GM18526 (cell line): ENCODE data around the gene TRIM52.
A peak's percentile ranks its signal among the peaks of the same experiment; 100 is the strongest.

Source experiments
- POLR2A ChIP-seq: IDR thresholded peaks from 3 replicates; pipeline ENCODE4 v1.6.1; 2011; ENCODE audit not compliant: insufficient read length; ENCODE audit errors: extremely low read depth

The TRIM52 gene

DNA sequence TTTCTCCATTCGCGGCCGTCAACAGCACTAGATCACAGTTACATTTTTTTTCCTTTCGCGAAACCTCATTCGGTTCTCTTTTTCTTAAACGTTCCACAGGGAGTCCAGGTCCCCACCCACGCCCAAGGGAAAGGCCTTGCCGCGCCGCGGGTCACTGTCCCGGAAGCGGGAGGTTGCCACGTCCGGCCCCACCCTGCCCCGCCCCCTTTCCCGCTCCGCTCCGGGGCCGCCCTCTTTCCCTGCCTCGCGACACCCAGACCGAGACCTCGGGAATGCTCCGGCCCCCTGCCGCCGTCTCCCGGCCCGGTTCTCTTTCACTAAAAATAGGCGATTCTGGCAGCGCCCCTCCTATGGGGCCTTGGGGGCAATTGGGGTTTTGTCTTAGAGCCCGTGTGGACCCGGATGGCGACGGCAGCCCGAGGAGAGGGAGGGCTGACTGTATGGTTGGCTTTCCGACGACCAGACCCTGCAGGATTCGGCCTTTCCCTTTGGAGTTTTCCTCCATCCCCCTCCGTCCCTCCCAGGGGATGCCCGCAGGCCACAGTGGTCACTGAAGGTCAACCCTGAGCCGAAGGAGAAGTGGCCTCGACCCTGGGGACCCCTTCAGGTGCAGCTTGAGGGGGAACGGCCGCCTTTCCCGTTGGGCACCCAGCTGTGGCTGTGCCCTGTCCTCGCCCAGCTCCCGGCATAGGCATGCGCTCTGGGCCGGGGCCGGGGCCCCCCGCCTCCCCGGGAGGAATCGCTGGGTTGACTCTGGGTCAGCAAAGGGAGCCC is 14.5 kb downstream of the TRIM52 start:
- TF ChIP-seq POLR2A: peak; percentile 77

DNA sequence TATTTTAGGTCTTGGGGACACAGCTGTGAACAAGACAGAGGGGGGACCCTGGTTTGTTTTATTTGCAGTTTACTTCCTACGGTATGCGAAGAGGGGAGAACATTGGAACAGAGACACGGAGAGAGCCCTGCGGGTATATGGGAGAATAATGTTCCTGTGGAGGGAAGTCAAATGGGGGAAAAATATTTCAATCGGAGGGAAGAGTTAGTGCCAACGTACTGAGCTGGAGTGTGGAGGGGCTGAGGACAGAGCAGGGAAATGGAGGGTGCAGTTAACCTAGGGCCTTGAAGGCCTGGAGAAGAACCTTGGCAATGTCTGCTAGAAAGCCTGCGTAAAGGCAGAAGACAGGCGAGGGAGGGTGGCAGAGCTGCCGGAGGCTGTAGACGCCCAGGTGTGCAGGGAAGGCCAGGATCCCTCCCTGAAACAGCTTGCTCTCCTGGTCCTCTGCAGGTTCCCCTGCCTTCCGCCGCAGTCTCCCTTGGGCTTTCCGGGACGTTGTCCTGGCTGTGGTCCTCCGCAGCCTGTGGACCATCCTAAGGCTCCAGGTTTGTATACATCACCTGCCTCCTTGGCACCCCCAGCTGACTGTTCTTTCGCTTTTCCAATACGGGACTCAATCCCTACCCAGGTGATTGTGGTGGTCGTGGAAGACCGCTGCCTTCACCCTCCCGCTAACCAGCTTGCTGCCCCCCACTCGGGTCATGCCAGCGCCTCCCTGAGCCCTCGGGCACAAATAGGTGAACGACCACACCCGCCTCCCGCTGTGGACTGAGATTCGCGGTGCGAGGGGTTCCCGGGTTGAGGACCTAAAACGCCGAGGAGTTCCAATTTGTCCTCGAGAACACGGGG is 15.3 kb downstream of the TRIM52 start:
- TF ChIP-seq POLR2A: no peak

GRCh38 chr5:181243564-181244343 is 17.2 kb downstream of the TRIM52 start, which contains the start of gene RACK1:
Gene RACK1, minus strand, starts transcription at chr5:181243906. Its CDS starts 106 bp downstream, at chr5:181243800.
- TF ChIP-seq POLR2A: peak; percentile 98

- no peak for TF ChIP-seq POLR2A
Measured at GRCh38 chr5:181243018-181243563, 17.9 kb downstream of the TRIM52 start.

GRCh38 chr5:181242031-181242451 is 18.9 kb downstream of the TRIM52 start:
- TF ChIP-seq POLR2A: no peak

DNA sequence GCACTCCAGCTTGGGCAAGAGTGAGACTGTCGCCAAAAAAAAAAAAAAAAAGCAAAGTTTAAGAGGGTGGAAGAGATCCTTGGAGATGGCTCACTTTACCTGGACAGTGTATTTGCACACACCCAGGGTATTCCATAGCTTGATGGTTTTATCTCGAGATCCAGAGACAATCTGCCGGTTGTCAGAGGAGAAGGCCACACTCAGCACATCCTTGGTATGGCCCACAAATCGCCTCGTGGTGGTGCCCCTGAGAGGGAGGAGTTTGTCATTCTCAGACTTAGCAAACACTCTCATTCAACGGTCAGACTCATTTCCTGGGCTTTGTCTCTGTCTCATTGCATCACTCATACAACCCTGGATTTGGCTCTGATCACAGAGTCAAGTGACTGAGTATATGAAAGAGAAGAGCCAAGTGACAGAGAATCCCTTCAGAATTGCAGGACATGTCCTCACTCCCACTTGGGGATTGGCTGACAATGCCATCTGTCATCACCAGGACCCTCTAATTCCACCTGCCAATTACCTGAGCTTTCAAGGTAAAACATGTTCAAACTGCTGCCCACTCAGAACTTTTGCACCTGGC is 19.5 kb downstream of the TRIM52 start:
- no peak for TF ChIP-seq POLR2A

DNA sequence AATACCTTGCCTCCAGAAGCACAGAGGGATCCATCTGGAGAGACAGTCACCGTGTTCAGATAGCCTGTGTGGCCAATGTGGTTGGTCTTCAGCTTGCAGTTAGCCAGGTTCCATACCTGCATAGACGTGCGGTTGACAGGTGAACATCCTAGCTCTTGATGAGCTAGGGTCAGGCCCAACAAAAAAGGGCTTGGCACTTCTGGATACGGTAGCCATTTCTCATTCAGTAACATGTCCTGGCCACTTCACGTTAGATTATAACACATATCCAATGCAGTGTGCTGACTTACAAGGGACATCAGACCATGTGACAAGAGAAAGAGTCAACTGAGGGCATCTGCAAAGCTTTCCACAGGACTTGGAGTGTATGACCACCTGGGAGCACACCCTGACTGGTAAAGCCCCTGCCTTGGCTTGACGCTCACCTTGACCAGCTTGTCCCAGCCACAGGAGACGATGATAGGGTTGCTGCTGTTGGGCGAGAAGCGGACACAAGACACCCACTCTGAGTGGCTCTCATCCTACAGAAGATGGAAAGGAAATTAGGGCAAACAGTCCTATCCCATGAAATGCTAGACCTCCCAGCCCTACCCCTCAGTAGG is 21.8 kb downstream of the TRIM52 start:
- no peak for TF ChIP-seq POLR2A

DNA sequence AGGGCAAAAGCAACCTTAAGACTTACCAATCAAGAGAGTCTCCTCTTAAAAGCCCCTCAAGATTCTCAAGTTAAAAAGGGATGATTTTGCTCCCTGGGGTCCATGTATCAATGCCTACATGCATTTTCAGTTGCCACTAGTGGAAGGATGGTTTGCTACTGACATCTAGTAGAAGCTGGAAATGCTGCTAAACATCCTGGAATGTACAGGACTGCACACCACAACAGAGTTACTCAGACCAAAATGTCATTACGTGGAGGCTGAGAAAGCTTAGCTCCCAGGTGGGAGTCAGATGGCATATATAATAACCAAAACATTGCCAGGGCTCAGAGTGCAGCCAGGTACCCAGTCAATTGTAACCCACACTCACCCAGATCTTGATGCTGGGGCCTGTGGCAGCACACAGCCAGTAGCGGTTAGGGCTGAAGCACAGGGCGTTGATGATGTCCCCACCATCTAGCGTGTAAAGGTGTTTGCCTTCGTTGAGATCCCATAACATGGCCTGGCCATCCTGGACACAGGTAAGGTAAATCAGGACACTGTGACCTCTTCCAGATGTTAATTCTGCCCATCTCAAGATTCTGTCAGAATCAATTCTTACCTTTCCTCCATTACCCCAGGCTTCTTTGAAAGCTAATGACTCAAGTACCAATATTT is 23.1 kb downstream of the TRIM52 start:
- TF ChIP-seq POLR2A: no peak

DNA sequence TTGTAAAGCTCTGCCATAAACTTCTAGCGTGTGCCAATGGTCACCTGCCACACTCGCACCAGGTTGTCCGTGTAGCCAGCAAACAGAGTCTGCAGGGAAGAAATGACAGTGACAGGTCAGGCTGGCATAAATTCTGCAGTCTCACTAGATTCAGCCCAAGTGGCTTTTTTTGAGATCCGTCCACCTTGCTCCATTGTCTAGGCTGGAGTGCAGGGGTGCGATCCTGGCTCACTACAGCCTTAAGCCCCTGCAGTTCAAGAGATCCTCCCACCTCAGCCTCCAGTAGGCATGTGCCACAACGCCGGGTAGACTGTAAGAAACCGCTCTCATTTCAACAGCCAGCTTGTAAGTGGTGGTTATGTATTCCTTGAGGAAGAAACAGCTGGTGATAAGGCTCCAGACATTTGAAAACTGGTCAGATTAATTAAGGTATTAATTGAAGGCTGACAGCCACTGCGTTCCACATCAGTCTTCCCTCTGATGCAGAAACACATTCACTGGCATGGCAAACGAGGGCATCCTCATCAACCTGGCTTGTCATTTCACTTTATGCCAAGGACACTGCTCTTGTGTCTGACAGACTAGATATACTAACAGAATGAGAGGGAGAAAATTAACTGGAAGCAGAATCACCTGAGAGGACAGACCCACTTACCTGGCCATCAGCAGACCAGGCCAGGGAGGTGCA is 23.8 kb downstream of the TRIM52 start:
- no peak for TF ChIP-seq POLR2A

DNA sequence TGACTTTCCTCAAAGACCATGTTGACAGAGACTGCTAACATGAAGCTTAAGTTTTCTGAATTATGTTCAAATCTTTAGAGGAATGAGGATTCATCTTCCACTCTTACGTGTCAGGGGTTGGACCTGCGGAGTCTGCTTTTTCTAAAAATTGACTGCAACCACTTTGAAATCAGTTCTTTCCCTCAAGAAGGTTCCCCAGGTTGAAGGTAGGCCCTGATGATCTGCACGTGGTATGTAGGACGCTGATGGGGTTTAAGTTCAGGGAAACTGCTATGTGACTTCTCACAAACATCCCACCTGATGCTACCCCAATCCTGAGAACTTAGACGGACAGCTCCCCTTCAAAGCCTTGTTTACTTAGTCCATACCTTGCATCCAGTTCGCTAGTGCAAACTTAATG is 24.5 kb downstream of the TRIM52 start:
- no peak for TF ChIP-seq POLR2A

DNA sequence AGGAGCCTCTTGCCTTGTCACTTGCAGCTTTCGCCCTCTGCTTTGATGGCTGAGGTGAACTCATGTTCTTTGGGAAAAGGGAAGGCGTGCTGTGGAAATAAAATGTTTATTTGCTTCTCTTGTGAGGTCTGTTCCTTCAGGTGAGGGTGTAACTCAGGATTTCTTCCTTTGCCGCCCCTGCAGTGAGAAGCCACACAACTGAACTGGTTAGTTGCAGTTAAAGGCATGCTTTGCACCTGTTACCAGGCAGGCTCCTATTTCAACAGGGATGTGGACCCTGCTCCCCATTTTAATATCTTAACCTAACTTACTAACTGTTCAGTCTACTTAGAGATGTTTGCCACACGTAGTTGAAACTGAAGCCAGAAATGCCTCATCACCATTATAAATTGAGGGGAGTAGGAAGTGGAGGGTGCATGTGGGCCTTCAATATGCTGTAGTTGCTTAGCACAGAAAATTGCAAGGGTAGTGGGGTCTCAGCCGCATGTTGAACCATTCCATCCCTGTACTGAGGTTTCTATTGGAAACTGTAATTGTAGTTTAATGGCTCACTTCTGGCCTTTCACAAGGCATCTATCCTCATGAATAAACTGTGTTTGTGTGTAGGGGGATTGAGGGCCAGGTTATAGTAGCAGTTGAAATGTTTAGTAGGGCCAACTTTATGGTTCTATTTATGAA is 25.1 kb downstream of the TRIM52 start:
- peak; percentile 29 for TF ChIP-seq POLR2A

DNA sequence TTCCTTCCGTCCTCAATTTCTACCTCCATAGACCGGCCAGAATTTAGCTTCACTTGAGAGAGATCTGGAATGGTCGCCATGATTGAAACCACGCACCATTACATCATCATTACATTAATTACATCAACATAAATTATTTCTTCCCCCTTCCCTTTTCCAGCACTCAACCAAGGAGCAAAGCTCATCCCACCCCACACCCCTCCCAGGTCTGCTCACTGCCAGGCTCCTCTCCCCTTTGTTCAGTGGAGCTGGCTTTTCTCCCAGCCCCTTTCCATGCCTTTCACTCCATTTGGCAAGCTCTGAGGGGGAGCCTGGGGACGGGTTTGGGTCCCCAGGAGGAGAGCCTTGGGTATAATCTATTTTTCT is 25.6 kb downstream of the TRIM52 start:
- peak; percentile 13 for TF ChIP-seq POLR2A
